HepG2 (cell line): ENCODE results near the gene POC1A. TPM values are rescaled to one million over a fixed set of nuclear protein-coding genes. Genes with fewer than 3 reads are reported as not detected.

ENCODE experiments used
- ELF4 ChIP-seq: sonication (generic); formaldehyde crosslinking; IDR thresholded peaks from 2 replicates; pipeline ENCODE4 v1.5.0; 2020; ENCODE audit warnings: missing genetic modification reagents, mild to moderate bottlenecking, moderate library complexity, borderline replicate concordance
- GLI4 ChIP-seq: sonication (generic); formaldehyde crosslinking; IDR thresholded peaks from 2 replicates; pipeline ENCODE4 v1.5.1; 2020; ENCODE audit warnings: missing genetic modification reagents, mild to moderate bottlenecking, moderate library complexity, borderline replicate concordance
- MNT ChIP-seq: fragments of 450-650 bp; IDR thresholded peaks from 2 replicates; pipeline ENCODE4 v1.6.1; 2016
- POGK ChIP-seq: sonication (generic); formaldehyde crosslinking; conservative IDR thresholded peaks from 2 replicates; pipeline ENCODE4 v1.8.0; 2022; ENCODE audit warnings: mild to moderate bottlenecking, moderate library complexity, missing genetic modification reagents
- TFDP1 ChIP-seq: IDR thresholded peaks from 2 replicates; pipeline ENCODE4 v1.6.1; 2016; ENCODE audit warnings: missing compliant biosample characterization, missing genetic modification reagents, borderline replicate concordance
- TFE3 ChIP-seq: IDR thresholded peaks from 2 replicates; pipeline ENCODE4 v1.6.1; 2016
- THAP7 ChIP-seq: sonication (generic); formaldehyde crosslinking; IDR thresholded peaks from 2 replicates; pipeline ENCODE4 v1.8.1; 2023; ENCODE audit warnings: mild to moderate bottlenecking, missing genetic modification reagents
- ZNF142 ChIP-seq: sonication (generic); formaldehyde crosslinking; IDR thresholded peaks from 2 replicates; pipeline ENCODE4 v1.4.0; 2020; ENCODE audit warnings: missing genetic modification reagents
- ZNF549 ChIP-seq: sonication (generic); formaldehyde crosslinking; IDR thresholded peaks from 2 replicates; pipeline ENCODE4 v1.5.0; 2020; ENCODE audit warnings: missing genetic modification reagents
- ZSCAN5A ChIP-seq: sonication (generic); formaldehyde crosslinking; IDR thresholded peaks from 2 replicates; pipeline ENCODE4 v1.8.0; 2022; ENCODE audit warnings: mild to moderate bottlenecking, missing genetic modification reagents, borderline replicate concordance
- polyA plus RNA-seq, 8 experiments: library from polyadenylated mRNA; depleted of rRNA in 3 of 8; stranded (reverse) in 7 of 8; unstranded in 1 of 8; fragments of >200 nt; fragmentation: Illumina TruSeq in 4 of 8; extraction: Trizol in 4 of 8; gene quantifications; 2 replicates each; pipeline versions ENCODE4 v1.2.1 to v1.2.3, GENCODE V29; 2011 to 2016; ENCODE audit warnings: low read depth in 4 of 8, missing spikeins in 1 of 8, mixed read lengths in 1 of 8; ENCODE audit not compliant: insufficient read depth in 1 of 8
- total RNA-seq, 5 experiments: library from RNA; depleted of rRNA; stranded (reverse); fragments of >200 nt; fragmentation: Illumina TruSeq; extraction: Trizol; gene quantifications; 2 replicates each; pipeline ENCODE4 v1.2.3, GENCODE V29; 2016; ENCODE audit warnings: low read depth in 1 of 5

POC1A gene
- total and polyA plus RNA-seq, 2 of the 13 experiments (the other 11 are each of a cell fraction or from before 2014, with no cell fraction given), result 14.6 to 20.0 TPM

- TF ChIP-seq THAP7 (no peak), POGK (0 out of 2 replicates have a peak, but pooled peaks have one; percentile 42), ZSCAN5A (CRISPR knock-in tag) (no peak), GLI4 (CRISPR knock-in tag) (no peak), MNT (no peak), TFDP1 (peak; percentile 89; the same call in 1 of the 2 replicates), ELF4 (no peak), ZNF142 (CRISPR knock-in tag) (no peak; the same call in 1 of the 2 replicates), ZNF549 (CRISPR knock-in tag) (no peak), TFE3 (CRISPR knock-in tag) (0 out of 2 replicates have a peak, but pooled peaks have one; percentile 22)
These were observed 114.4 kb downstream of the POC1A start (continued) for GRCh38 chr3:52039846-52040245.
